ENCODE results near the gene EPHA3. TPM values are rescaled to one million over a fixed set of nuclear protein-coding genes. Genes with fewer than 3 reads are reported as not detected.

Gene EPHA3
- total and polyA plus RNA-seq, 2 donors (not counting 3 experiments of a cell fraction or from before 2014, with no cell fraction given) = not detected

DNA sequence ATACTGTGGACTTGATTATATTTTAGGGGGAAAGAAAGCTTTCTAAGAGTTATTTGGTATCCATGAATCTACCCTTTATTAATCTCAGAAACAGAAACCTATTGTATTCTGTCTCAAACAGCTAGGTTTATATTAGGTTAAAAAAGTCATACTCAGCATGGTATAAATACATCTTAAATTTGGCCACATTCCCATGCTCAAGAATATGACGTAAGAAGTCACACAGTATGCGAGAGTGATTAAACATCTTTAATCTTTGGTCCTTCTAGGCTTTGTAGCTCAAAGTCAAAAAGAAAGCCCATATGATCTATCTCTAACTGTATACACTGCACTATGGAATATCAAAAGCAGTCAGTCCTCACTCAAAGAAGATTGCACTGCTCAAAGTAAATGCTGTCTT is 131.4 kb downstream of the EPHA3 start:
- H3K4me1 ChIP-seq (ENCODE audit: control insufficient read depth, extremely low read depth, insufficient read depth, low read length) = no peaks in the 10 kb centered on the region
- BruUV-seq (replicated peaks) = no TSS peak
- DNase-seq (ENCODE audit: low read depth, low spot score) (no peak), FAIRE-seq (no peak)
- dilution Hi-C loops (cut with MboI; ENCODE audit: extremely low pct_ligation_motif_present, low sequenced_read_pairs) (no loop called here), intact Hi-C loops (cut with micrococcal nuclease) (no loop called here)
- H3K4me3 ChIP-seq (replicated peaks in 1 of 3; ENCODE audit: insufficient read depth in 1 of 3, low read depth in 1 of 3, low read length in 3 of 3) = no peak overlapping the region
- H3K9ac ChIP-seq (replicated peaks; ENCODE audit: extremely low read depth, insufficient read depth, low read length) = no peak overlapping the region
- no peaks in the 10 kb centered on the region for H3K79me2 ChIP-seq (ENCODE audit: control insufficient read depth, insufficient read depth, low read length)
- H4K20me1 ChIP-seq (replicated peaks; ENCODE audit: control insufficient read depth, extremely low read depth, insufficient read depth, low read length) = no peaks in the 10 kb centered on the region
- no peak overlapping the region for H3K4me2 ChIP-seq (ENCODE audit: insufficient read depth, low read length)
- ChIA-PET CTCF (no interaction called here), POLR2A (no interaction called here)
- no peak overlapping the region for H2AFZ ChIP-seq (ENCODE audit: low read depth, low read length)
- H3K9me3 ChIP-seq (replicated peaks; ENCODE audit: control insufficient read depth, insufficient read depth, low read length) = peaks cover 2% of the 10 kb centered on the region
- H3K9me1 ChIP-seq (replicated peaks; ENCODE audit: control insufficient read depth, extremely low read depth, insufficient read depth, low read length) = no peaks in the 10 kb centered on the region
- no peaks in the 10 kb centered on the region for H3K27me3 ChIP-seq (ENCODE audit: control insufficient read depth in 2 of 2, insufficient read depth in 2 of 2, low read length in 2 of 2)
- no peaks in the 10 kb centered on the region for H3K36me3 ChIP-seq (ENCODE audit: control insufficient read depth in 2 of 2, extremely low read depth in 1 of 2, insufficient read depth in 2 of 2, low read length in 2 of 2)
- no peak overlapping the region for H3K27ac ChIP-seq (ENCODE audit: insufficient read depth, low read depth, low read length)
- TF ChIP-seq FOS (IDR thresholded peaks at IDR 0.05; ENCODE audit: borderline replicate concordance, insufficient read depth, low read length) (no peak), GATA2 (IDR thresholded peaks at IDR 0.05; ENCODE audit: insufficient read depth, insufficient read length, low read depth, low read length) (no peak), EZH2 (IDR thresholded peaks at IDR 0.05; ENCODE audit: borderline replicate concordance, low read depth, low read length, severe bottlenecking) (no peak), JUN (IDR thresholded peaks at IDR 0.05; ENCODE audit: borderline replicate concordance, insufficient read depth, insufficient read length, low read depth) (no peak), POLR2A (IDR thresholded peaks at IDR 0.05; ENCODE audit: low read depth, low read length) (no peak), MYC (IDR thresholded peaks at IDR 0.05; ENCODE audit: low read depth, low read length) (no peak), MAX (IDR thresholded peaks at IDR 0.05; ENCODE audit: insufficient read depth, insufficient read length) (no peak), POLR2AphosphoS5 (IDR thresholded peaks at IDR 0.05; ENCODE audit: insufficient read depth, low read depth, low read length) (no peak)
- TF ChIP-seq, protein P1, sequence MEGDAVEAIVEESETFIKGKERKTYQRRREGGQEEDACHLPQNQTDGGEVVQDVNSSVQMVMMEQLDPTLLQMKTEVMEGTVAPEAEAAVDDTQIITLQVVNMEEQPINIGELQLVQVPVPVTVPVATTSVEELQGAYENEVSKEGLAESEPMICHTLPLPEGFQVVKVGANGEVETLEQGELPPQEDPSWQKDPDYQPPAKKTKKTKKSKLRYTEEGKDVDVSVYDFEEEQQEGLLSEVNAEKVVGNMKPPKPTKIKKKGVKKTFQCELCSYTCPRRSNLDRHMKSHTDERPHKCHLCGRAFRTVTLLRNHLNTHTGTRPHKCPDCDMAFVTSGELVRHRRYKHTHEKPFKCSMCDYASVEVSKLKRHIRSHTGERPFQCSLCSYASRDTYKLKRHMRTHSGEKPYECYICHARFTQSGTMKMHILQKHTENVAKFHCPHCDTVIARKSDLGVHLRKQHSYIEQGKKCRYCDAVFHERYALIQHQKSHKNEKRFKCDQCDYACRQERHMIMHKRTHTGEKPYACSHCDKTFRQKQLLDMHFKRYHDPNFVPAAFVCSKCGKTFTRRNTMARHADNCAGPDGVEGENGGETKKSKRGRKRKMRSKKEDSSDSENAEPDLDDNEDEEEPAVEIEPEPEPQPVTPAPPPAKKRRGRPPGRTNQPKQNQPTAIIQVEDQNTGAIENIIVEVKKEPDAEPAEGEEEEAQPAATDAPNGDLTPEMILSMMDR (IDR thresholded peaks at IDR 0.05; ENCODE audit: extremely low read depth in 1 of 2, insufficient read depth in 1 of 2, low read depth in 1 of 2, low read length in 2 of 2) = no peak
